GM12878 (cell line): Measurements from ENCODE around the gene MPPED1. TPM values are rescaled to one million over a fixed set of nuclear protein-coding genes. Genes with fewer than 3 reads are reported as not detected.

Source experiments
- ATAC-seq: fragments of 200-7000 bp; cut with Tn5 transposase; 3 replicates; pipeline ENCODE4 v1.9.1; 2020; ENCODE audit warnings: mild to moderate bottlenecking, moderate library complexity
- BruUV-seq: library from RNA; stranded (reverse); fragments of 400-500 nt; replicated peaks from 2 replicates; lab custom pipeline; 2021; lab: Mats Ljungman, UMichigan
- CTCF ChIA-PET: fragments of 300-600 bp; sonication (Branson Sonifier 250); formaldehyde crosslinking; extraction: SDS; loops from one replicate; lab custom pipeline; 2021; ENCODE audit warnings: inconsistent platforms; lab: Yijun Ruan, JAX
- POLR2A ChIA-PET: fragments of 350-600 bp; formaldehyde crosslinking; extraction: SDS; loops from one replicate; lab custom pipeline; 2021; ENCODE audit warnings: inconsistent platforms; lab: Charles Lee
- RAD21 ChIA-PET: fragments of 300-600 bp; sonication (Branson Sonifier 250); formaldehyde crosslinking; loops from one replicate; lab custom pipeline; 2023; ENCODE audit warnings: antibody characterized with exemption; ENCODE audit not compliant: unreplicated experiment; lab: Charles Lee
- SMC1A ChIA-PET: fragments of 300-600 bp; sonication (Branson Sonifier 250); formaldehyde crosslinking; loops from one replicate; lab custom pipeline; 2023; ENCODE audit not compliant: unreplicated experiment, uncharacterized antibody; lab: Charles Lee
- DNase-seq: peaks from one replicate; pipeline ENCODE4 v3.0.0-alpha.2; 2011; ENCODE audit warnings: low read depth, low spot score
- FAIRE-seq: peaks from 3 replicates; lab custom pipeline; 2011; peaks lifted over from hg19 to GRCh38; lab: Jason Lieb, UNC
- H2AFZ ChIP-seq: 2 replicates; pipeline ENCODE4 v1.6.0; 2011; ENCODE audit warnings: low read depth, low read length, control low read depth; ENCODE audit not compliant: control insufficient read depth
- H3K27ac ChIP-seq: 2 replicates; pipeline ENCODE4 v1.5.1; 2011; ENCODE audit warnings: control low read depth; ENCODE audit not compliant: control insufficient read depth, insufficient read depth
- H3K27me3 ChIP-seq, 2 experiments: replicated peaks in 1 of 2; 2 replicates each; pipeline versions ENCODE4 v1.6.0 to v1.6.1; 2011; ENCODE audit warnings: low read length in 1 of 2; ENCODE audit not compliant: control insufficient read depth in 2 of 2, insufficient read depth in 2 of 2
- H3K36me3 ChIP-seq, 2 experiments: 2 replicates each; pipeline ENCODE4 v1.5.1; 2011; ENCODE audit warnings: low read length in 1 of 2; ENCODE audit not compliant: control insufficient read depth in 2 of 2, insufficient read depth in 2 of 2
- H3K4me1 ChIP-seq: 2 replicates; pipeline ENCODE4 v1.6.1; 2011; ENCODE audit warnings: mild to moderate bottlenecking, low read length, moderate library complexity, mixed read lengths; ENCODE audit not compliant: control insufficient read depth, insufficient read depth
- H3K4me2 ChIP-seq: 2 replicates; pipeline ENCODE4 v1.6.0; 2011; ENCODE audit warnings: control low read depth; ENCODE audit not compliant: control insufficient read depth, insufficient read depth
- H3K4me3 ChIP-seq: fragments of 200-600 bp; sonication (generic); 2 replicates; pipeline ENCODE4 v1.5.1; 2016
- H3K79me2 ChIP-seq: 2 replicates; pipeline ENCODE4 v1.6.0; 2011; ENCODE audit warnings: low read length; ENCODE audit not compliant: control insufficient read depth, insufficient read depth
- H3K9ac ChIP-seq: 2 replicates; pipeline ENCODE4 v1.8.0; 2011; ENCODE audit warnings: low read length, control low read depth, mixed read lengths; ENCODE audit not compliant: control insufficient read depth, insufficient read depth
- H3K9me3 ChIP-seq: replicated peaks from 3 replicates; pipeline ENCODE4 v1.5.1; 2011; ENCODE audit warnings: mild to moderate bottlenecking, low read length; ENCODE audit not compliant: control insufficient read depth, insufficient read depth
- H4K20me1 ChIP-seq: 2 replicates; pipeline ENCODE4 v1.6.0; 2011; ENCODE audit not compliant: control insufficient read depth, insufficient read depth
- ELK1 ChIP-seq: IDR thresholded peaks from 2 replicates; pipeline ENCODE4 v1.6.1; 2012; ENCODE audit warnings: low read depth, low read length, improper control_type of control experiment
- FOXK2 ChIP-seq: fragments of 450-650 bp; IDR thresholded peaks from 2 replicates; pipeline ENCODE4 v1.6.1; 2017; ENCODE audit warnings: mild to moderate bottlenecking, moderate library complexity
- IRF3 ChIP-seq: fragments of 450-650 bp; IDR thresholded peaks from 2 replicates; pipeline ENCODE4 v1.6.1; 2014; ENCODE audit warnings: mild to moderate bottlenecking
- IRF5 ChIP-seq: fragments of 450-650 bp; IDR thresholded peaks from 2 replicates; pipeline ENCODE4 v1.6.1; 2017; ENCODE audit warnings: borderline replicate concordance
- JUND ChIP-seq: IDR thresholded peaks from 2 replicates; pipeline ENCODE4 v1.6.1; 2012; ENCODE audit warnings: low read depth, mild to moderate bottlenecking, low read length, improper control_type of control experiment, moderate library complexity
- MXI1 ChIP-seq: fragments of 150-350 bp; IDR thresholded peaks from 2 replicates; pipeline ENCODE4 v1.6.1; 2011; ENCODE audit warnings: low read depth, mild to moderate bottlenecking, inconsistent platforms, low read length, improper control_type of control experiment
- NR2C1 ChIP-seq: fragments of 450-650 bp; IDR thresholded peaks from 2 replicates; pipeline ENCODE4 v1.6.1; 2017; ENCODE audit warnings: antibody characterized with exemption, mild to moderate bottlenecking, moderate library complexity
- PAX8 ChIP-seq: fragments of 450-650 bp; IDR thresholded peaks from 2 replicates; pipeline ENCODE4 v1.6.1; 2017; ENCODE audit warnings: mild to moderate bottlenecking, moderate library complexity
- PBX3 ChIP-seq: IDR thresholded peaks from 2 replicates; pipeline ENCODE4 v1.6.1; 2011; ENCODE audit warnings: mild to moderate bottlenecking, low read depth, low read length, moderate library complexity; ENCODE audit not compliant: insufficient replicate concordance
- POLR2A ChIP-seq: IDR thresholded peaks from 2 replicates; pipeline ENCODE4 v1.6.1; 2011; ENCODE audit warnings: low read depth, mild to moderate bottlenecking, low read length
- POU2F2 ChIP-seq: IDR thresholded peaks from 3 replicates; pipeline ENCODE4 v1.6.1; 2011; ENCODE audit warnings: low read depth, mild to moderate bottlenecking, low read length, borderline replicate concordance
- SMAD5 ChIP-seq: IDR thresholded peaks from 2 replicates; pipeline ENCODE4 v1.6.1; 2016; ENCODE audit warnings: antibody characterized with exemption, low read depth
- SPI1 ChIP-seq: IDR thresholded peaks from 2 replicates; pipeline ENCODE4 v1.6.1; 2011; ENCODE audit warnings: low read depth, mild to moderate bottlenecking, low read length, moderate library complexity, borderline replicate concordance; ENCODE audit not compliant: insufficient read depth
- STAT1 ChIP-seq: fragments of 450-650 bp; conservative IDR thresholded peaks from 2 replicates; pipeline ENCODE4 v1.6.1; 2014; ENCODE audit warnings: antibody characterized with exemption, mild to moderate bottlenecking
- ZBTB4 ChIP-seq: fragments of 450-650 bp; formaldehyde crosslinking; IDR thresholded peaks from 2 replicates; pipeline ENCODE4 v1.4.0; 2022; ENCODE audit warnings: mild to moderate bottlenecking, moderate library complexity
- WGBS: methylation state at CpG from one replicate; pipeline ENCODE4 v1.1.6; 2016; ENCODE audit warnings: low lambda C conversion rate; ENCODE audit not compliant: insufficient replicate concordance, insufficient coverage; ENCODE audit errors: missing lambda C conversion rate; 5-methylcytosine and 5-hydroxymethylcytosine counted together
- in situ Hi-C: fragments of 300-500 bp; cut with MboI; formaldehyde crosslinking; loops from 9 replicates; pipeline ENCODE4 v1.14.3; 2018; ENCODE audit warnings: mixed read lengths
- intact Hi-C: fragments of 100-400 bp; cut with micrococcal nuclease; formaldehyde crosslinking; loops from one replicate; pipeline ENCODE4 v1.14.2; 2022; ENCODE audit not compliant: unreplicated experiment
- polyA plus RNA-seq, 11 experiments: library from polyadenylated mRNA; depleted of rRNA in 4 of 11; unstranded in 6 of 11; stranded (reverse) in 5 of 11; fragments of >200 nt; fragmentation: Nextera tagmentation in 4 of 11; fragmentation: Illumina TruSeq in 1 of 11; extraction: Ambion mirVana in 4 of 11; extraction: Trizol in 1 of 11; gene quantifications; 1 replicate in 1 of 11; 2 replicates in 10 of 11; pipeline versions ENCODE4 v1.2.1 to v1.2.3, GENCODE V29; 2011 to 2016; ENCODE audit warnings: inconsistent platforms in 2 of 11, missing spikeins in 2 of 11, low read depth in 1 of 11
- total RNA-seq, 4 experiments: library from RNA; depleted of rRNA in 3 of 4; stranded (reverse); fragments of >200 nt in 3 of 4; fragmentation: Illumina TruSeq in 1 of 4; extraction: Trizol in 1 of 4; gene quantifications; 2 replicates each; pipeline versions ENCODE4 v1.2.1 to v1.2.3, GENCODE V29; 2013 to 2021

MPPED1 gene
- total and polyA plus RNA-seq, 10 of the 15 experiments (the other 5 are each of a cell fraction or from before 2014, with no cell fraction given) = 0.11 TPM; not detected in 9

GRCh38 chr22:43534916-43535315, 123.1 kb downstream of the MPPED1 start (continued):
- TF ChIP-seq PBX3 (no peak), POU2F2 (no peak), FOXK2 (no peak), PAX8 (no peak)
- TF ChIP-seq, all 136 proteins: peak for 0

GRCh38 chr22:43535336-43535735, 123.5 kb downstream of the MPPED1 start:
- H3K4me1 ChIP-seq = no peaks in the 10 kb centered on the region
- ChIA-PET POLR2A (no interaction called here), RAD21 (no interaction called here), CTCF (no interaction called here), SMC1A (no interaction called here)
- FAIRE-seq = no peak
- H4K20me1 ChIP-seq = no peaks in the 10 kb centered on the region
- WGBS = 56% methylated on average over 7 of the region's 7 CpGs
- ATAC-seq = no peak
- no peak for DNase-seq
- H3K79me2 ChIP-seq = no peaks in the 10 kb centered on the region
- H3K27me3 ChIP-seq = no peaks in the 10 kb centered on the region; a peak in 1 of 4 replicates
- no TSS peak for BruUV-seq
- intact Hi-C loops (no loop called here), in situ Hi-C loops (no loop called here)
- H3K4me2 ChIP-seq = no peak overlapping the region
- H3K9ac ChIP-seq = no peak overlapping the region
- H3K9me3 ChIP-seq = no peaks in the 10 kb centered on the region
- H3K4me3 ChIP-seq = no peak overlapping the region
- H3K27ac ChIP-seq = no peak overlapping the region
- H2AFZ ChIP-seq = no peak overlapping the region
- no peaks in the 10 kb centered on the region for H3K36me3 ChIP-seq
- no peak for TF ChIP-seq STAT1
- TF ChIP-seq SPI1 = no peak
- no peak for TF ChIP-seq ZBTB4 (CRISPR knock-in tag)
- no peak for TF ChIP-seq FOXK2
- no peak for TF ChIP-seq SMAD5
- TF ChIP-seq ELK1 = no peak
- TF ChIP-seq POLR2A = no peak
- no peak for TF ChIP-seq IRF5
- TF ChIP-seq MXI1 = no peak
- no peak for TF ChIP-seq IRF3
- no peak for TF ChIP-seq NR2C1
- TF ChIP-seq JUND = no peak
